ENCODE data around the gene ZC3H13.

Gene ZC3H13

GRCh38 chr13:46085737-46086136 lies 33.2 kb upstream of the ZC3H13 start:
- H3K4me2 ChIP-seq (ENCODE audit: insufficient read depth, low read length, poor library complexity, severe bottlenecking), result no peak overlapping the region
- H3K23ac ChIP-seq (ENCODE audit: low read depth, low read length, poor library complexity), result peak overlapping the region; percentile 73
- no peak overlapping the region for H3K4ac ChIP-seq (ENCODE audit: low read length)
- no peak overlapping the region for H3K18ac ChIP-seq (ENCODE audit: low read length)
- no peak overlapping the region for H3K4me3 ChIP-seq (ENCODE audit: low read length in 2 of 2)
- no peaks in the 10 kb centered on the region for H3K79me1 ChIP-seq (ENCODE audit: low read depth, low read length)
- H3K36me3 ChIP-seq (replicated peaks in 1 of 2; ENCODE audit: control insufficient read depth in 2 of 2, insufficient read depth in 2 of 2, low read length in 2 of 2), result no peaks in the 10 kb centered on the region
- H4K91ac ChIP-seq (ENCODE audit: low read depth, low read length, poor library complexity), result no peak overlapping the region
- H2BK120ac ChIP-seq (ENCODE audit: low read depth, low read length), result no peak overlapping the region
- no peak overlapping the region for H4K8ac ChIP-seq (ENCODE audit: low read depth, low read length)
- H3K27me3 ChIP-seq (ENCODE audit: control insufficient read depth in 3 of 3, insufficient read depth in 3 of 3, low read depth in 1 of 3, low read length in 3 of 3), result no peaks in the 10 kb centered on the region
- H2BK12ac ChIP-seq (ENCODE audit: low read length), result no peak overlapping the region
- no peak overlapping the region for H2AK5ac ChIP-seq (ENCODE audit: low read depth, low read length)
- no peak overlapping the region for H3K9ac ChIP-seq (ENCODE audit: low read depth, low read length, poor library complexity)
- H2BK5ac ChIP-seq (ENCODE audit: low read length), result peak overlapping the region; percentile 82
- H3K14ac ChIP-seq (ENCODE audit: low read length), result no peak overlapping the region
- H2AFZ ChIP-seq (ENCODE audit: low read length), result no peak overlapping the region
- DNase-seq (ENCODE audit: low spot score), result no peak
- H3K27ac ChIP-seq (replicated peaks; ENCODE audit: low read length), result no peak overlapping the region
- H3K4me1 ChIP-seq (ENCODE audit: control insufficient read depth in 2 of 2, insufficient read depth in 1 of 2, low read depth in 1 of 2, low read length in 2 of 2), result no peaks in the 10 kb centered on the region
- peaks cover 1 to 4% of the 10 kb centered on the region in 2 donors for H3K9me3 ChIP-seq (replicated peaks in 1 of 2; ENCODE audit: control insufficient read depth in 2 of 2, insufficient read depth in 1 of 2, low read depth in 1 of 2, low read length in 2 of 2)
- H2BK15ac ChIP-seq (ENCODE audit: low read length), result no peak overlapping the region
- no CpG with 5 or more reads among the region's 13 CpGs for WGBS, 2 donors (ENCODE audit: extremely low coverage in 2 of 2, insufficient read length in 2 of 2, insufficient replicate concordance in 1 of 2)

- no peaks in the 10 kb centered on the region for H3K27me3 ChIP-seq (ENCODE audit: control insufficient read depth in 3 of 3, insufficient read depth in 3 of 3, low read depth in 1 of 3, low read length in 3 of 3)
- H2BK15ac ChIP-seq (ENCODE audit: low read length), result no peak overlapping the region
- no peak overlapping the region for H4K8ac ChIP-seq (ENCODE audit: low read depth, low read length)
- no peak overlapping the region for H2BK5ac ChIP-seq (ENCODE audit: low read length)
- no peak for DNase-seq (ENCODE audit: low spot score)
- H2BK12ac ChIP-seq (ENCODE audit: low read length), result no peak overlapping the region
- no peaks in the 10 kb centered on the region for H3K36me3 ChIP-seq (replicated peaks in 1 of 2; ENCODE audit: control insufficient read depth in 2 of 2, insufficient read depth in 2 of 2, low read length in 2 of 2)
- no peak overlapping the region for H2AFZ ChIP-seq (ENCODE audit: low read length)
- no peaks in the 10 kb centered on the region for H3K4me1 ChIP-seq (ENCODE audit: control insufficient read depth in 2 of 2, insufficient read depth in 1 of 2, low read depth in 1 of 2, low read length in 2 of 2)
- H3K18ac ChIP-seq (ENCODE audit: low read length), result no peak overlapping the region
- H3K4me3 ChIP-seq (ENCODE audit: low read length in 2 of 2), result no peak overlapping the region
- H2AK5ac ChIP-seq (ENCODE audit: low read depth, low read length), result no peak overlapping the region
- WGBS, 2 donors (ENCODE audit: extremely low coverage in 2 of 2, insufficient read length in 2 of 2, insufficient replicate concordance in 1 of 2), result no CpG with 5 or more reads among the region's 5 CpGs
- H2BK120ac ChIP-seq (ENCODE audit: low read depth, low read length), result no peak overlapping the region
- no peak overlapping the region for H3K14ac ChIP-seq (ENCODE audit: low read length)
- H3K27ac ChIP-seq (replicated peaks; ENCODE audit: low read length), result no peak overlapping the region
- H3K9ac ChIP-seq (ENCODE audit: low read depth, low read length, poor library complexity), result no peak overlapping the region
- H3K9me3 ChIP-seq (replicated peaks in 1 of 2; ENCODE audit: control insufficient read depth in 2 of 2, insufficient read depth in 1 of 2, low read depth in 1 of 2, low read length in 2 of 2), result no peaks in the 10 kb centered on the region
- H3K79me1 ChIP-seq (ENCODE audit: low read depth, low read length), result no peaks in the 10 kb centered on the region
- no peak overlapping the region for H3K4me2 ChIP-seq (ENCODE audit: insufficient read depth, low read length, poor library complexity, severe bottlenecking)
- H3K23ac ChIP-seq (ENCODE audit: low read depth, low read length, poor library complexity), result no peak overlapping the region
- no peak overlapping the region for H3K4ac ChIP-seq (ENCODE audit: low read length)
- no peak overlapping the region for H4K91ac ChIP-seq (ENCODE audit: low read depth, low read length, poor library complexity)
These were observed 29.8 kb upstream of the ZC3H13 start for GRCh38 chr13:46082324-46082723.

- Histone ChIP-seq H4K8ac (ENCODE audit: low read depth, low read length) (no peak overlapping the region), H3K4me1 (ENCODE audit: control insufficient read depth in 2 of 2, insufficient read depth in 1 of 2, low read depth in 1 of 2, low read length in 2 of 2) (no peaks in the 10 kb centered on the region), H2BK5ac (ENCODE audit: low read length) (no peak overlapping the region), H2BK15ac (ENCODE audit: low read length) (no peak overlapping the region), H2AFZ (ENCODE audit: low read length) (no peak overlapping the region), H3K18ac (ENCODE audit: low read length) (no peak overlapping the region), H3K9ac (ENCODE audit: low read depth, low read length, poor library complexity) (no peak overlapping the region), H2BK12ac (ENCODE audit: low read length) (no peak overlapping the region), H3K23ac (ENCODE audit: low read depth, low read length, poor library complexity) (no peak overlapping the region), H3K14ac (ENCODE audit: low read length) (no peak overlapping the region), H3K27ac (replicated peaks; ENCODE audit: low read length) (no peak overlapping the region), H3K4me2 (ENCODE audit: insufficient read depth, low read length, poor library complexity, severe bottlenecking) (no peak overlapping the region), H3K4me3 (ENCODE audit: low read length in 2 of 2) (no peak overlapping the region), H3K9me3 (replicated peaks in 1 of 2; ENCODE audit: control insufficient read depth in 2 of 2, insufficient read depth in 1 of 2, low read depth in 1 of 2, low read length in 2 of 2) (peaks cover 0 to 1% of the 10 kb centered on the region in 2 donors), H3K4ac (ENCODE audit: low read length) (no peak overlapping the region), H4K91ac (ENCODE audit: low read depth, low read length, poor library complexity) (no peak overlapping the region), H3K36me3 (replicated peaks in 1 of 2; ENCODE audit: control insufficient read depth in 2 of 2, insufficient read depth in 2 of 2, low read length in 2 of 2) (no peaks in the 10 kb centered on the region), H2AK5ac (ENCODE audit: low read depth, low read length) (no peak overlapping the region), H3K79me1 (ENCODE audit: low read depth, low read length) (no peaks in the 10 kb centered on the region), H2BK120ac (ENCODE audit: low read depth, low read length) (no peak overlapping the region), H3K27me3 (ENCODE audit: control insufficient read depth in 3 of 3, insufficient read depth in 3 of 3, low read depth in 1 of 3, low read length in 3 of 3) (no peaks in the 10 kb centered on the region)
- WGBS, 2 donors (ENCODE audit: extremely low coverage in 2 of 2, insufficient read length in 2 of 2, insufficient replicate concordance in 1 of 2), result no CpG with 5 or more reads among the region's 2 CpGs
- no peak for DNase-seq (ENCODE audit: low spot score)
These were observed 27.2 kb upstream of the ZC3H13 start for GRCh38 chr13:46079770-46080169.

GRCh38 chr13:46077265-46077664 lies 24.7 kb upstream of the ZC3H13 start:
- Histone ChIP-seq H2AFZ (ENCODE audit: low read length) (no peak overlapping the region), H3K27me3 (ENCODE audit: control insufficient read depth in 3 of 3, insufficient read depth in 3 of 3, low read depth in 1 of 3, low read length in 3 of 3) (no peaks in the 10 kb centered on the region), H2BK12ac (ENCODE audit: low read length) (no peak overlapping the region), H3K27ac (replicated peaks; ENCODE audit: low read length) (no peak overlapping the region), H2BK15ac (ENCODE audit: low read length) (no peak overlapping the region), H4K8ac (ENCODE audit: low read depth, low read length) (no peak overlapping the region), H4K91ac (ENCODE audit: low read depth, low read length, poor library complexity) (no peak overlapping the region), H3K9me3 (replicated peaks in 1 of 2; ENCODE audit: control insufficient read depth in 2 of 2, insufficient read depth in 1 of 2, low read depth in 1 of 2, low read length in 2 of 2) (peaks cover 2 to 4% of the 10 kb centered on the region in 2 donors), H3K23ac (ENCODE audit: low read depth, low read length, poor library complexity) (no peak overlapping the region), H3K4me2 (ENCODE audit: insufficient read depth, low read length, poor library complexity, severe bottlenecking) (no peak overlapping the region), H3K79me1 (ENCODE audit: low read depth, low read length) (no peaks in the 10 kb centered on the region), H3K4me3 (ENCODE audit: low read length in 2 of 2) (no peak overlapping the region), H3K14ac (ENCODE audit: low read length) (no peak overlapping the region), H2BK5ac (ENCODE audit: low read length) (no peak overlapping the region), H3K18ac (ENCODE audit: low read length) (no peak overlapping the region), H2BK120ac (ENCODE audit: low read depth, low read length) (no peak overlapping the region), H3K4ac (ENCODE audit: low read length) (no peak overlapping the region), H3K36me3 (replicated peaks in 1 of 2; ENCODE audit: control insufficient read depth in 2 of 2, insufficient read depth in 2 of 2, low read length in 2 of 2) (no peaks in the 10 kb centered on the region), H3K4me1 (ENCODE audit: control insufficient read depth in 2 of 2, insufficient read depth in 1 of 2, low read depth in 1 of 2, low read length in 2 of 2) (no peaks in the 10 kb centered on the region), H3K9ac (ENCODE audit: low read depth, low read length, poor library complexity) (no peak overlapping the region), H2AK5ac (ENCODE audit: low read depth, low read length) (no peak overlapping the region)
- no CpG with 5 or more reads among the region's 1 CpG for WGBS, 2 donors (ENCODE audit: extremely low coverage in 2 of 2, insufficient read length in 2 of 2, insufficient replicate concordance in 1 of 2)
- no peak for DNase-seq (ENCODE audit: low spot score)
